MM.1S (cell line): ENCODE data around the gene RBSN.

Experiments used
- DNase-seq: peaks from one replicate; pipeline ENCODE4 v3.0.0-alpha.2; 2015
- H2AFZ ChIP-seq: fragments of 300-600 bp; sonication (generic); 2 replicates; pipeline ENCODE4 v1.6.0; 2016; ENCODE audit warnings: antibody characterized with exemption, low read length
- H3F3A ChIP-seq: fragments of 300-600 bp; sonication (generic); 2 replicates; pipeline ENCODE4 v1.6.1; 2016; ENCODE audit warnings: mild to moderate bottlenecking, antibody characterized with exemption, low read length, moderate library complexity, mixed read lengths; ENCODE audit not compliant: insufficient read depth
- H3K27ac ChIP-seq: fragments of 300-600 bp; sonication (generic); 2 replicates; pipeline ENCODE4 v1.5.1; 2016; ENCODE audit warnings: mild to moderate bottlenecking, low read length
- H3K27me3 ChIP-seq: fragments of 300-600 bp; sonication (generic); replicated peaks from 2 replicates; pipeline ENCODE4 v1.6.0; 2016; ENCODE audit warnings: low read length; ENCODE audit not compliant: insufficient read depth
- H3K36me3 ChIP-seq: fragments of 300-600 bp; sonication (generic); replicated peaks from 2 replicates; pipeline ENCODE4 v1.6.1; 2016; ENCODE audit warnings: mild to moderate bottlenecking, low read length, mixed read lengths; ENCODE audit not compliant: insufficient read depth
- H3K4me1 ChIP-seq: fragments of 300-600 bp; sonication (generic); 2 replicates; pipeline ENCODE4 v1.6.1; 2016; ENCODE audit warnings: low read length, mixed read lengths
- H3K4me2 ChIP-seq: fragments of 300-600 bp; sonication (generic); 2 replicates; pipeline ENCODE4 v1.6.0; 2016; ENCODE audit warnings: low read depth, low read length
- H3K4me3 ChIP-seq: fragments of 300-600 bp; sonication (generic); 2 replicates; pipeline ENCODE4 v1.5.1; 2016; ENCODE audit warnings: low read length, mixed read lengths
- H3K79me2 ChIP-seq: fragments of 300-600 bp; sonication (generic); 2 replicates; pipeline ENCODE4 v1.6.1; 2016; ENCODE audit warnings: mixed run types, low read length, mixed read lengths
- H3K9ac ChIP-seq: fragments of 300-600 bp; sonication (generic); 2 replicates; pipeline ENCODE4 v1.6.1; 2016; ENCODE audit warnings: low read length, mixed read lengths
- H3K9me2 ChIP-seq: fragments of 300-600 bp; sonication (generic); replicated peaks from 2 replicates; pipeline ENCODE4 v1.6.1; 2016; ENCODE audit warnings: mild to moderate bottlenecking, low read length, mixed read lengths; ENCODE audit not compliant: insufficient read depth
- H3K9me3 ChIP-seq: fragments of 300-600 bp; sonication (generic); replicated peaks from 2 replicates; pipeline ENCODE4 v1.6.1; 2016; ENCODE audit warnings: mild to moderate bottlenecking, low read length, mixed read lengths; ENCODE audit not compliant: insufficient read depth
- H4K20me1 ChIP-seq: fragments of 300-600 bp; sonication (generic); 2 replicates; pipeline ENCODE4 v1.6.1; 2016; ENCODE audit warnings: mild to moderate bottlenecking, low read length, moderate library complexity, mixed read lengths; ENCODE audit not compliant: insufficient read depth
- CTCF ChIP-seq: fragments of 300-600 bp; sonication (generic); IDR thresholded peaks from 2 replicates; pipeline ENCODE4 v1.5.1; 2016; ENCODE audit warnings: antibody characterized with exemption, low read length, mixed read lengths
- EZH2 ChIP-seq: fragments of 300-600 bp; sonication (generic); optimal IDR thresholded peaks from 2 replicates; pipeline ENCODE3; 2017; ENCODE audit warnings: low read depth, mild to moderate bottlenecking, antibody characterized with exemption, low read length, mixed read lengths
- EZH2phosphoT487 ChIP-seq: fragments of 300-600 bp; sonication (generic); IDR thresholded peaks from 2 replicates; pipeline ENCODE4 v1.6.1; 2018; ENCODE audit warnings: antibody characterized with exemption, low read length

Gene RBSN

GRCh38 chr3:15055019-15055557 is 43.9 kb downstream of the RBSN start:
- Histone ChIP-seq H3K27ac (no peak overlapping the region), H3K9me3 (no peaks in the 10 kb centered on the region), H3F3A (peaks cover 15% of the 10 kb centered on the region), H4K20me1 (peaks cover 14% of the 10 kb centered on the region), H3K9me2 (no peaks in the 10 kb centered on the region), H3K79me2 (peaks cover 95% of the 10 kb centered on the region), H3K4me1 (peaks cover 15% of the 10 kb centered on the region), H3K4me2 (no peak overlapping the region), H3K4me3 (no peak overlapping the region), H3K36me3 (peaks cover 5% of the 10 kb centered on the region; the same call in 1 of the 2 replicates), H3K27me3 (no peaks in the 10 kb centered on the region), H3K9ac (no peak overlapping the region), H2AFZ (no peak overlapping the region)
- no peak for TF ChIP-seq CTCF
- no peak for TF ChIP-seq EZH2phosphoT487
- TF ChIP-seq EZH2, result no peak
- no peak for DNase-seq

GRCh38 chr3:15053541-15053940 is 45.4 kb downstream of the RBSN start:
- peaks cover 23% of the 10 kb centered on the region for H3K4me1 ChIP-seq
- no peak overlapping the region for H3K4me3 ChIP-seq
- DNase-seq, result no peak
- no peaks in the 10 kb centered on the region for H3K9me3 ChIP-seq
- H3K9me2 ChIP-seq, result no peaks in the 10 kb centered on the region
- no peak overlapping the region for H2AFZ ChIP-seq
- peaks cover 14% of the 10 kb centered on the region for H4K20me1 ChIP-seq
- H3K9ac ChIP-seq, result no peak overlapping the region
- H3K36me3 ChIP-seq, result peaks cover 19% of the 10 kb centered on the region
- H3K79me2 ChIP-seq, result peaks cover 95% of the 10 kb centered on the region
- peaks cover 19% of the 10 kb centered on the region for H3F3A ChIP-seq
- TF ChIP-seq CTCF (no peak), EZH2phosphoT487 (no peak), EZH2 (no peak)
- H3K27ac ChIP-seq, result no peak overlapping the region
- H3K4me2 ChIP-seq, result no peak overlapping the region
- no peaks in the 10 kb centered on the region for H3K27me3 ChIP-seq

GRCh38 chr3:15052335-15053242 is 46.4 kb downstream of the RBSN start:
- Histone ChIP-seq H3F3A (peaks cover 19% of the 10 kb centered on the region), H3K27me3 (no peaks in the 10 kb centered on the region), H3K36me3 (peaks cover 29% of the 10 kb centered on the region), H3K79me2 (peaks cover 96% of the 10 kb centered on the region), H2AFZ (no peak overlapping the region), H3K4me3 (no peak overlapping the region), H3K27ac (no peak overlapping the region), H3K9me3 (no peaks in the 10 kb centered on the region), H4K20me1 (peaks cover 14% of the 10 kb centered on the region), H3K9me2 (no peaks in the 10 kb centered on the region), H3K4me2 (no peak overlapping the region), H3K4me1 (peaks cover 23% of the 10 kb centered on the region), H3K9ac (no peak overlapping the region)
- TF ChIP-seq CTCF, result no peak
- TF ChIP-seq EZH2, result no peak
- TF ChIP-seq EZH2phosphoT487, result no peak
- DNase-seq, result no peak
